DMS153 treated with DMSO at 0.1 percent for 48 hours (cell line): ENCODE measurements around the gene TMEFF1.
A peak's percentile ranks its signal among the peaks of the same experiment; 100 is the strongest.
"Not testable (repeated sequence)": the region's sequence is repeated elsewhere in the genome, so short reads cannot be mapped to it uniquely, and the experiment has no call there.

Experiments used
- DNase-seq: peaks from one replicate; lab custom pipeline; 2025; ENCODE audit not compliant: unreplicated experiment; lab: John Stamatoyannopoulos, UW

The TMEFF1 gene, protein sequence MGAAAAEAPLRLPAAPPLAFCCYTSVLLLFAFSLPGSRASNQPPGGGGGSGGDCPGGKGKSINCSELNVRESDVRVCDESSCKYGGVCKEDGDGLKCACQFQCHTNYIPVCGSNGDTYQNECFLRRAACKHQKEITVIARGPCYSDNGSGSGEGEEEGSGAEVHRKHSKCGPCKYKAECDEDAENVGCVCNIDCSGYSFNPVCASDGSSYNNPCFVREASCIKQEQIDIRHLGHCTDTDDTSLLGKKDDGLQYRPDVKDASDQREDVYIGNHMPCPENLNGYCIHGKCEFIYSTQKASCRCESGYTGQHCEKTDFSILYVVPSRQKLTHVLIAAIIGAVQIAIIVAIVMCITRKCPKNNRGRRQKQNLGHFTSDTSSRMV

DNA sequence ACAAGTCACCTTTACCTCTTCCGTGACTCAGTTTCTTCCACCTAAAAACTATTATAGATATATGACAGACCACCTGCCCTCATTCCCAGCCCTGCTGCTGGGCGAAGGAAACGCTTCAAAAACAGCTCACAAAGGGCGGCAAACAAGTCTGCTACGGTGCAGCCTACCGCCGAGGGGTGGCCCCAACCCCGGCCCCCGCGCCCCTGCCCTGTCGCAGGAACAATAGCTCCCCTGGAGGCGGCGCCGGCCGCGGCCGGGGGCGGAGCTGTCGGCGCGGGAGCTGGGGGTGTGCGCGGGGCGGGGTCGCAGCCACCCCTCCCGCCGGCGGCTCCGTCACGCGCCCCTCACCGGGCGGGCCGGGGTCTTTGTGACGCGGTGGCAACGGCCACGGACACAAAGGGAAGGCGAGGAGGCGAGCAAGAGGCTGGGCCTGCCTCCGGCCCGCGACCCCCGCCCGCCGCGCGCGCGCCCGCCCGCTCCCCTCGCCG is at the start of gene TMEFF1:
Gene TMEFF1 (plus strand): TSS at position 362 of the 488 bp plus-strand sequence. CDS start 396 bp downstream, outside the sequence.
- no peak for DNase-seq

DNA sequence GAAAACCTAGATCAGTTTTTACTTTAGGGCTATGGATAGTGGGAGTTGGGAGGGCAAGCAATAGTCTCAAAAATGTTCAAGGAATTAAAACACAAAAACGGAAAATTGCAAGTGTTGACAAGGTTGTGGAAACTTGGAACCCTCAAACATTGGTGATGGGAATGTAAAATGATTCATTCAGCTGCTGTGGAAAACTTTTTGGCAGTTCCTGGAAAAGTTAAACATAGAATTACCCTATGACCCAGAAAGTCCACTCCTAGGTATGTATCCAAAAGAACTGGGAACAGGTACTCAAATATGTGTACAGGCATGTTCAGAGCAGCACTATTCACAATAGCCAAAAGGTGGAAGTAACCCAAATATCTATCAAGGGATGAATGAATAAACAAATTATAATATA is 47.2 kb upstream of the TMEFF1 start:
- no peak for DNase-seq

DNA sequence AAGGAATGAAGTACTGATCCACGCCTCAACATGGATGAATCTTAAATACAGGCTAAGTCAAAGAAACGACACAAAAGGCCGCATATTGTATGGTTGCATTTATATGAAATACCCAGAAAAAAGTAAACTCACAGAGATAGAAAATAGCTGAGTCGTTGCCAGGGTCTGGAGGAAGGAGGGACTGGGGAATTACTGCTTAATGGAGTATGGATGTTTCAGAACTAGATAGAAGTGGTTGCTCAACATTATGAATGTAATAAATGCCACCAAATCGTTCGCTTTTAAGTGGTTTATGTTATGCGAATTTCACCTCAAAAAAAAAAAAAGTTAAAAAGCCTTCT is 46.8 kb upstream of the TMEFF1 start:
- DNase-seq = no peak

DNA sequence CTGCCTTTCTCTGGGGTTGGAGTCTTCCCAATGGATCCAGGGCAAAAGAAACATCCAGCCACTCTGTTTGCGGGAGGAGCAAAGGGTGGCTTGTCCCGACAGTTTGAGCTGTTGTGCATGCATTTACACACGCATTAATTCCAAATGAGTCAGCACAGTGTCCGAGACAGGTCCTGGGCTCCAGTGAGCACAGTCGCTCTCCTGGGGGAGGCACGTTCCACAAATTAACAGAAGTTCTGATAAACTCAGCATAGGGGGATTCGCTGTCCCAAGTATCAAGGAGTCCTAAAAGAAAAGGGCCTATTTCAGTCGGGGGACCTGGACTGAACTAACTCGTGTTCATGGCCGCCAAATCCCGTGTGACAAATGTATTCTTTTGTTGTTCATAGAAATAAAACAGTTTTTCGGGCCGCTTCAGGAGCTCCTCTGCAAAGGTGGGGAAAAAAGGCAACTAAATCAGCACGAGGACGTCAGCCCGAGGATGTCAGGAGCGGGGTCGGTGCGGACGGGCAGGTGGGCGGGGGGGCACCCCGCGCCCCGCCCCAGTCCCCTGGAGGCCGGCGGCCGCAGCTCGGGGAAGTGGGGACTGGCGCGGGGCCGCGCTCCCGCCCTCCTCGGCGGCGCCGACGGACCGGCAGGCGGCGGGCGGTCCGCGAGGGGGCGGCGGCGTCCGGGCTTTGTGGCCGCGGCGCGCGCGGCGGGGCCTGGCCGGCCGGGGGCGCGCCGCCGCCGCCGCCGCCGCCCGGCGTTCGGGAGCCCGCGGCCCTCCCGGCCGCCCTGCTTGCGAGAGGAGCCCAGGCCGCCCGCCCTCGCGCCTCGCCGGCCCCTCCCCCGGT is 46.2 kb upstream of the TMEFF1 start, which contains the start of gene MSANTD3:
Gene MSANTD3 (plus strand): TSS at position 614 of the 836 bp plus-strand sequence. CDS start 14,796 bp downstream, outside the sequence.
- DNase-seq = peak; percentile 58

DNA sequence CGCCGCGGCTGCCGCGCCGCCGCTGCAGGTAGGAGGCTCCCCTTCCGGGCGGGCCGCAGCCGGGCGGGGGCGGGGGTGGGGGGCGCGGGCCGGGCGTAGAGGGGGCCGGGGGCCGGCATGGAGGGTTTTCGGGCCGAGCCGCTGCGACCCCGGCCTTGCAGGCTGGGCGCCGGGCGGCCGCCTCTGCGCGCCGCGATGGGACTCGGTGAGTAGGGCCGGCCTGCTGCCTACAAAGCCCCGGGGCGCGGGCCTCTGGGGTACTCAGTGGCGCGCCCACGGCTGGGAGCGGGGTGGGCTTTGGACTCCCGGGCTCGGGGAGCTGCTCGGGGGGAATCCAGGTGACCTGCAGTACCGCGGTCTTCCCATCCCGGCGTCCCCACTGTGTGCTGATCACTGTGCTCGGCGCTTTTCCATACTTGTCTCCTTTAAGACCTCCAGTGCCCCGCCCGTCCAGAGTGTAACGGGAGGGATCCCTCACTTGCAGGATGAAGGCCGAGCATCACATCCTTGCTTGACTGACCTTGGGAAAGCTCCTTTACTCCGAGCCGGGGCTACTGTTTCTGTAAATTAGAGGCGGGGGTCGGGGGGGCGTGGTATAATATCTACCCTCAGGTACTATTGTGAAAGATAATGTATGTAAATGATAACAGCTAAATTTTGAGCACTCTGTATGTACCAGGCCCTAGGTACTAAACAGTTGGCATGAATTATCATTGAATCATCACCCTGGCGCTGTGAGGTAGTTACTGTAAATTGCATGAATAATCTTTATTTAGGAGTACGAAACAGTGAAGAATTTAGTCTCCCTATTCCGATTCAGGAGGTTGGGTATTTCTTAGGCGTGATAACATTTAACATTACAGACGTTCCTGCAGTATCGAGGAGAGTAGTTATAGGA is 45.3 kb upstream of the TMEFF1 start:
- no peak for DNase-seq

DNA sequence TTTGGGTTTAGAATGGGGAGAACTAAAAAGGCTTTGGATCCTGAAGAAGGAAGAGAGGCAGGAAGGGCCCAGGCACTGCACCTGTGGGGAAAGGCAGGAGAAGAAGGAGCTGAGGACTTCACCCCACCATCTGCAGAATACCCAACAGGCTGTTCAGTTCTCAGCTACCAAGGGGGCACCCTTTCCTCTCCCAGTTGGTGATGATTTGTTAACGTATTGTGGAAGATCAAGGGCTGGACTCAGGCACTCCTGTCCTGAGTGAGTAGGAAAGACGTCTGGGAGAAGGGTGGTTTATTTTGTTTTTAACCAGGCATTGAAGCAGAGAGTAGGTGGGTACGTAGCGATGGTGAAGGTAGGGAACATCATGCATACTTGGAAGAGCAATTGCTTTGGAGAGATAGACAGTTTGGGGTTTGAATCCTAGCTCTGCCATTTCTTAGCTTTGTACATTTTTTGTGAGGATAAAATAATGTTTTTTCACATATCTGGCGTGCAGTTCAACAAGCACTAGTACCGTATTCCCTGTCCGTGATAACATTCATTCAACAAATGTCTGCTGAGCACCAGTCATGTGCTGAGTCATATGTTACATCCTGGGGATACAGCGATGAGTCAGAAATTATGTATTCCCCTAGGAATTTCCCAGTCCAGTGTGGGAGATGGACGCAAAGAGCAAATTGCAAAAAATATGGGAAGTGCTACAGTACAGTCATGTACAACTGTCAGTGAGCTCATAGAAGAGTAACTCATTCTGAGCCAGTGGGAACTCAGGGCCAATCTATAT is 43.9 kb upstream of the TMEFF1 start:
- no peak for DNase-seq

DNA sequence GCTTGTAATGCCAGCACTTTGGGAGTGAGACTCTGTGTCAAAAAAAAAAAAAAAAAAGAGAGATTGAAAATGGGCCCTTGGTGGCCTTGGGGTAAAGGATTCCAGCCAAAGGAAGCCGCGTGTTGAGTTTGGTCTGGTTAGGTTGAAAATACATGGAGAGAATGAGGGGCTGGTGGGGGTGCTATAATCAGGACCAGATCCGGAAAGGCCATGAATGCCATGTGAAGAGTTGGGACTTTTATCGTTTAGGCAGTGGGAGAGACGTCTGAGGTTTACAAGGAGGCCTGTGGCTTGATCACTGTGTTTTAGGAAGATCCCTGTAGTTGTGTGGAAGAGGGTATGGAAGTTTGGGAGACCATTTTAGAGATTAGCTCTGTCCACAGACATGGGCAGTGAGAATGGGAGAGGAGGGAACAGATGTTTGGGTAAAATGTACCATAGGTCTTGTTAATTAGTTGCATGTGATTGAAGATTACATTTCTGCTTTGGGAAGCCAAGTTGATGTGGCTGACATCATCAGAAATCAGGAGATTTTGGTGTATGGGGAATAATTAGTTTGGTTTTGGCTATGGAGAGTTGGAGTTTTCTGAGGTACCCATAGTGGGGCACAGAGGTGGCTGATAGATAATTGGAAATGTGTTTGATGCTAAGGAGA is 42.5 kb upstream of the TMEFF1 start:
- DNase-seq = no peak

DNA sequence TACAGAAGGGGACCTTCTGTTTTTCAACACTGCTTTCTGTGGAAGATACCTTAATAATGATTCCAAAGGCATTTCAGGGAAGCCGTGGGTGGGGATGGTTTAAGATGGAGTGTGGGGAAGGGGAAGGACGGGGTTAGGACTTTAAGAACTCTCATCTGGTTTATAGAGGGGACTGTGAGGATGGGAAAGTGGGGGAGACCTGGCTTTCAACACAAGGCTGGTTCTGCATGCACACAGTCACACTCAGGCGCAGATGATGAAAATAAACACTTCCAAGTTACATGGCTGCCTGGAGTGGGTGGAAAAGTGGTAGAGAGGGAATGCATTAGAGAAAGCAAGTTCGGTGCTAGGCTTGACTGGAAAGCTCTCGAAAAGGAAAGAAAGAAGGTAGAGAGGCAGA is 41.1 kb upstream of the TMEFF1 start:
- DNase-seq = no peak

DNA sequence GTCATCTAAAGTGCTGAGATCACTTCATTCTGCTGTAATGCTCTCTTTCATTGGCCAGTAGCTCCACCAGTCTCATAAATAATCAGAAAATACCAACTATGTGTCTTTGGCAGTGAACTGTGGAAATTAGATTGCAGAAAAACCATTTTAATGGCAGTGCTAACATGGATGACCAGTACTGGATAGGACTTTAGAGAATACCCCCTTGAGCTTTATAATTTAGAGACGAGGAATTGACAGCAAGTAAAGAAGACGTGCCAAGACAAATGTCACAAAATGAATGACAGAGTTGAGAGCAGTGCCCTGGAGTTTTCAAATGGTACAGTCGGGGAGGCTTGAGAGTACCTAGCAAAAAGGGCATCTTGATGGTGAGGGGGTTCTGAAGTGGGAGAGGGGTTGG is 40.2 kb upstream of the TMEFF1 start:
- DNase-seq = no peak

DNA sequence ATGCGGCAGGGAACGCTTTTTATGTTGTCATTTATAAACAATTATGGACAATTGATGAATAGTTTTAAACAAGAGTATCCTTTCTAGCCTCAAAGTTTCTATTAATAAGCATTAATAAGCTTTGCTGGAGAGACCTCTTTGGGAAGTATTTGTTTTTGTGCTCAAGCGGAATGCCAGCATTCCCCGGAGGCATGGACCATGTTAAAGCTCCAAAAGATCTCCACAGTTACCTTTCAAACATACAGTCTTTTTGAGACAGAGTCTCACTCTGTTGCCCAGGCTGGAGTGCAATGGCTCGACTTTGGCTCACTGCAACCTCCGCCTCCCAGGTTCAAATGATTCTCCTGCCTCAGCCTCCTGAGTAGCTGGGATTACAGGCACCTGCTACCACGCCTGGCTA is 36.4 kb upstream of the TMEFF1 start:
- DNase-seq = no peak

DNA sequence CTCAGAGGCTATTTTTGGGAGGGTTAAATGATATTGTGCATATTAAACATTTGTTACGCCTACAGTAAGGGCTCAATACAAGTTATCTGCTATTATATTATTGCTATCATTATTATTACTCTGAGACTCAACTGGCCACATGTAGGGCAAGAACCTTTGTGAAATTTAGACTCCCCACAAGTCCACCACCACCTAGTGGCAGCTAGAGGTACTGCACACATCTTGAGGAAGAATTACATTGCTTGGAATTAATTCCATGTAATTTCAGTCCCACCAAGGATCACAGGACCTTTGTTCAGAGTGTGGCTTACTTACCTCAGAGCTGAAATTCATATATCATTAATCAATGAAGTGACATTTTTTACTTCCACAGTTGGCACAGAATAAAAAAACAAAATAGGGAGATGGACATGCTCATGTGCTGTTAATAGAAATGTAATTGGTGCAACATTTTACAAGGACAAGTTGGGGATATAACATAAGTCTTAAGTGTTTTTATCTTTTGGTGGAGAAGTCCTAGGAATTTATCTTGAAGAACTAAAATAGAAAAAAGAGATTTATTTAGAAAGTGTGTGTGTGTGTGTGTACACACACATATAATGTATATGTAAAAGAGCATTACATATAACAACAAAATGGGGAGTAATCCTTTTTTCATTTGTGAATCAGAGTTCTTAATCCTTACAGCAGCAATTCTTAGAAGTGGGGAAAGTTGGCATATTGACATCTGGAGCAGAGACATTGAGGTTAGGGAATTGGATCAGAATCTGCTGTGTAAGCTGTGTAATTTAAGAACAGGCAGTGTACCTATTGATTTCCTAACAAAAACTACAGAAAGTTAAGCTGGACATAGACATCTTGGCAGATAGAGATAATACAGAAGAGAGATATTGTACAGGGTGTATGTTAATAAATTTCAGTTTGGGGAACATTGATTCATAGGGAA is 34.8 kb upstream of the TMEFF1 start:
- peak; percentile 34 for DNase-seq

DNA sequence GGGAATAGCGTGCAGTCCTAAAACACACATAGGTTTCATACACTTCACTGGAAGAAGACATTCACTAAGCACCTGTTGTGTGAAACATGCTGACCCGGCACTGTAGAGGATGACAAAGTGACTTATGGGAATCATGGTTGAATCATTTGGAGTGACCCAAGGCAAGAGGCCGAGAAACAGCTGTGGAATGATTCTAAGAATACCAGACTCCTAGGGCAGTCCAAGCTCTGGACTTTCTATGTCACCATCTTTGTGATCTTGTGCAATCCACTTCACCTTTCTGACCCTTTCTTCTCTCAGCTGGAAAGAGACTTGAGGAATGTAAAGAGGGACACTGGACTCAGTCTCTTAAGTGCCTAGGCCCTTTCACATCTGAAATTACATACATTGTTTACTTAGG is 32.9 kb upstream of the TMEFF1 start:
- DNase-seq = no peak

DNA sequence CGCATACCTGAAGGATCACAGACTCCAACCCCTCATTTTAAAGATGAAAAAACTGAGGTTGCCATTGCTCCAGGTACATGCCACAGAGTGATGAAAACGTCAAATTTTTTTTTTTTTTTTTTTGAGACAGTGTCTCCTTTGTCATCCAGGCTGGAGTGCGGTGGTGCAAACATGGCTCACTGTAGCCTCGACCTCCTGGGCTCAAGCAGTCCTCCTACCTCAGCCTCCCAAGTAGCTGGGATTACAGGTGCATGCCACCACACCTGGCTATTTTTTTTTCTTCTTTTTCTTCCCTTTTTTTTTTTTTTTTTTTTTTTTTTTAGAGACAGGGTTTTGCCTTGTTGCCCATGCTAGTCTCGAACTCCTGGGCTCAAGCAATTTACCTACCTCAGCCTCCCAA is 32.5 kb upstream of the TMEFF1 start:
- not testable (repeated sequence) for DNase-seq

DNA sequence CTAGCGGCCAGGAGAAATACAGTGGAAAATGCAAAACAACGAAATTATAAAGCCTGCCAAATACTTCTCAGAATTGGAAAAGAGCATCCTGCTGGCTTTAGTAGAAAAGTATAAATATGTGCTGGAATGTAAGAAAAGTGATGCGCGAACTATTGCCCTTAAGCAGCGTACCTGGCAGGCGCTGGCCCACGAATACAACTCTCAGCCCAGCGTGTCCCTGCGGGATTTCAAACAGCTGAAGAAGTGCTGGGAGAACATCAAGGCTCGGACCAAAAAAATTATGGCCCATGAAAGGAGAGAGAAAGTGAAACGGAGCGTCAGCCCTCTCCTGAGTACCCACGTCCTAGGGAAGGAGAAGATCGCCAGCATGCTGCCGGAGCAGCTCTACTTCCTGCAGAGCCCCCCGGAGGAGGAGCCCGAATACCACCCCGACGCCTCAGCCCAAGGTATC is 31.0 kb upstream of the TMEFF1 start:
- DNase-seq = no peak

DNA sequence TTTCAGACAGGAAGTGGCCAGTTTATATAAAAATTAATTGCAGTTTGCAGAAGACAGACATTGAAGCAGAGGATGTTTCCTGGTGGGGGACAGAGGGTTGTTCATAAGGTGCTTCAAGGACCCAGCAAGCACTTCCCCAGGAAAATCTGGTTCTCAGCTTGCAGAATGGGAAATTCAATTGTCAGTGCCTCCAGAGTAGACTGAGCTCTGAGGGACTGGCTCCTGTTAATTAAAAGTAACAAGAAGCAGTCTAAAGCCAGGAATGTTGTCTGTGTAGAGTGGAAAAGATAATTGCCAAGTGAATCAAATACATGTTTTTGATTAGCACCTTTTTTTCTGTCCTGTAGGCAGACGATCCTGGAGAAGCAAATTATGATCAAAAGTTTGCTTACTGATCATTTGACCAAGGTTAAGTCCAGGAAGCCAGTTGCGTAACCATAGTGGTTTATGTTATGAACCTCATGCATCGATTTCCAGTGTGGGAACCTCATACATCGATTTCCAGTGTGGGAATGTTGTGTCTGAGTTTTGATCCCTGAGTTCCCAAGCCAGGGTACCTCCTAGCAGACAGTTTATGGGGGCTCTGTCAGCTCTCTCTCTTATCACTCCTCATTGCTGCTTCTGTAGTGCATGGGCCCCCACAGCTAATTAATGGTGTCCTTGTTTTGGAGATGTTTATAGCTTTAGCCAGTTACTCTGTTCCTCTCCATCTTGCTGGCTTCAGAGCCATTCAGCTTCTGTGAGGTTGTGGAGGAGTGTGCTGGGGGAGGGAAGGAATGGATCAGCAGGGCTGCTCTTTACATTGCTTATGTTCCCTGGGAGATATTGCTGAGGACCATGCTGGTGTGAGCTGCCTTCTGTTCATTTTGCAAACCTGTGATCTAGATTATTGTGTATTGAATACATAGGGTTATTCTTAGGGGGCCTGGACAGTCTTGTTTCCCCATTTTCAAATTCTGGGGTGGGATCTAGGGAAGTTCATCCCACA is 28.9 kb upstream of the TMEFF1 start:
- no peak for DNase-seq

DNA sequence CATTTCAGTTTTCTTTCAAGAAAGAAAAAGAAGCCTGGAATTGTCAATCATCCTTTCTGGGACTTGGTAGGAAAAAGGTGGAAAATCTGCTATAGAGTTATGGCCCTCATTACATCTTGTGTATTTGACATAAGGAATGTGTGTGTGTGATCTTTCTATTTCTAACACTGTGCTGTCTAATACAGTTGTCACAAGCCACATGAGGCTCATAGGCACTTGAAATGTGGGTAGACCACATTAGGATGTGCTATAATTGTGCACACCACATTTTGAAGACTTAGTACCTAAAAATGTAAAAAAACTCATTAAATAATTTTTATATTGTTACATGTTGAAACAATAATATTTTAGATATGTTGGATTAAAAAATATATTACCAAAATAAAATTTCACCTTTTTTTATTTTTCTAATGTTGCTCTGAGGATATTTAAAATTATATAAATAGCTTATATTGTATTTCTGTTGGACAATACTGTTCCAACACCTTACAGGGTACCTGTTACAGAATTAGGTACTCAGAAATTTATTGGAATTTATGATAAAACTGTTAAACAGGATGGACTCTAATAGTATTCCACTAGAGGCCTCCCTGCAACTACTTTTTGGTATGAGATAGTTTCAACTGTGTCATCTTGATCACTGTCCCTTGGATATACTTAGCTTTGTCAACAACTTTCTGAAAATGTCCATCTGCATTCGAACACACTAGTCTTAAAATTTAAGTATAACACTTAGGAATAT is 27.6 kb upstream of the TMEFF1 start:
- no peak for DNase-seq
